GM23338 (cell line): Measurements from ENCODE around the gene CDKAL1. TPM values are rescaled to one million over a fixed set of nuclear protein-coding genes. Genes with fewer than 3 reads are reported as not detected.

Source experiments
- ATAC-seq: fragments of 200-7000 bp; cut with Tn5 transposase; 3 replicates; pipeline ENCODE4 v1.9.1; 2020
- DNase-seq: peaks from one replicate; pipeline ENCODE4 v3.0.0-alpha.2; 2015; ENCODE audit warnings: low spot score
- H2AFZ ChIP-seq: fragments of 200-600 bp; sonication (generic); 2 replicates; pipeline ENCODE4 v1.8.0; 2016; ENCODE audit warnings: antibody characterized with exemption, mild to moderate bottlenecking, moderate library complexity
- H3F3A ChIP-seq: fragments of 200-600 bp; sonication (generic); replicated peaks from 2 replicates; pipeline ENCODE4 v1.8.0; 2017; ENCODE audit warnings: antibody characterized with exemption, mixed run types, low read depth
- H3K27ac ChIP-seq: fragments of 200-600 bp; sonication (generic); 2 replicates; pipeline ENCODE4 v1.6.1; 2016; ENCODE audit warnings: low read depth
- H3K27me3 ChIP-seq: fragments of 200-600 bp; sonication (generic); 2 replicates; pipeline ENCODE4 v1.8.0; 2016; ENCODE audit warnings: mild to moderate bottlenecking, mixed run types, moderate library complexity; ENCODE audit not compliant: insufficient read depth
- H3K36me3 ChIP-seq: fragments of 200-600 bp; sonication (generic); 2 replicates; pipeline ENCODE4 v1.8.0; 2016; ENCODE audit warnings: mild to moderate bottlenecking; ENCODE audit not compliant: insufficient read depth
- H3K4me1 ChIP-seq: fragments of 200-600 bp; sonication (generic); 2 replicates; pipeline ENCODE4 v1.8.0; 2016; ENCODE audit warnings: mild to moderate bottlenecking, moderate library complexity; ENCODE audit not compliant: insufficient read depth
- H3K4me2 ChIP-seq: fragments of 200-600 bp; sonication (generic); 2 replicates; pipeline ENCODE4 v1.7.1; 2017; ENCODE audit warnings: mixed run types
- H3K4me3 ChIP-seq: fragments of 200-600 bp; sonication (generic); 2 replicates; pipeline ENCODE4 v1.6.1; 2016; ENCODE audit warnings: mixed run types
- H3K79me2 ChIP-seq: fragments of 200-600 bp; sonication (generic); replicated peaks from 2 replicates; pipeline ENCODE4 v1.8.0; 2017; ENCODE audit warnings: mild to moderate bottlenecking; ENCODE audit not compliant: insufficient read depth
- H3K9me2 ChIP-seq: fragments of 200-600 bp; sonication (generic); 2 replicates; pipeline ENCODE4 v1.8.0; 2017; ENCODE audit not compliant: insufficient read depth
- H4K20me1 ChIP-seq: fragments of 200-600 bp; sonication (generic); replicated peaks from 2 replicates; pipeline ENCODE4 v1.8.0; 2017; ENCODE audit warnings: mild to moderate bottlenecking; ENCODE audit not compliant: insufficient read depth
- H3K27ac Mint-ChIP-seq: 2 replicates; pipeline ENCODE4 v1.8.0; 2020; ENCODE audit warnings: inconsistent platforms, mild to moderate bottlenecking, moderate library complexity, mixed read lengths
- H3K27me3 Mint-ChIP-seq: 3 replicates; pipeline ENCODE4 v1.8.0; 2022; ENCODE audit warnings: low read depth, mild to moderate bottlenecking, moderate library complexity, mixed read lengths, inconsistent platforms; ENCODE audit not compliant: insufficient read depth, poor library complexity
- H3K36me3 Mint-ChIP-seq: 3 replicates; pipeline ENCODE4 v1.8.0; 2021; ENCODE audit warnings: low read depth, mild to moderate bottlenecking, inconsistent platforms, moderate library complexity, mixed read lengths
- H3K4me1 Mint-ChIP-seq: 3 replicates; pipeline ENCODE4 v1.8.0; 2020; ENCODE audit warnings: mild to moderate bottlenecking, inconsistent platforms, mixed read lengths
- H3K4me3 Mint-ChIP-seq: 3 replicates; pipeline ENCODE4 v1.8.0; 2021; ENCODE audit warnings: moderate library complexity, mild to moderate bottlenecking, inconsistent platforms, mixed read lengths
- H3K9me3 Mint-ChIP-seq: 3 replicates; pipeline ENCODE4 v1.8.0; 2020; ENCODE audit warnings: moderate library complexity, mild to moderate bottlenecking, inconsistent platforms, mixed read lengths
- CREB1 ChIP-seq: fragments of 250-450 bp; sonication (Bioruptor Pico); IDR thresholded peaks from 2 replicates; pipeline ENCODE4 v1.5.0; 2020; ENCODE audit warnings: low read depth, mild to moderate bottlenecking, moderate library complexity
- EZH2 ChIP-seq: fragments of 200-600 bp; sonication (generic); IDR thresholded peaks from one replicate; pipeline ENCODE4 v1.8.0; 2017; ENCODE audit warnings: antibody characterized with exemption, mild to moderate bottlenecking, low read depth; ENCODE audit not compliant: unreplicated experiment
- EZH2phosphoT487 ChIP-seq: fragments of 200-600 bp; sonication (generic); IDR thresholded peaks from one replicate; pipeline ENCODE4 v1.8.1; 2018; ENCODE audit warnings: antibody characterized with exemption; ENCODE audit not compliant: unreplicated experiment
- JUNB ChIP-seq: IDR thresholded peaks from one replicate; pipeline ENCODE4 v1.6.1; 2016; ENCODE audit warnings: antibody characterized with exemption; ENCODE audit not compliant: unreplicated experiment
- NANOG ChIP-seq: IDR thresholded peaks from 2 replicates; pipeline ENCODE4 v1.6.1; 2016; ENCODE audit warnings: antibody characterized with exemption, borderline replicate concordance
- POLR2AphosphoS5 ChIP-seq: IDR thresholded peaks from 2 replicates; pipeline ENCODE4 v1.6.1; 2016; ENCODE audit warnings: antibody characterized with exemption, low read depth
- STAT1 ChIP-seq: IDR thresholded peaks from one replicate; pipeline ENCODE4 v1.6.1; 2016; ENCODE audit warnings: antibody characterized with exemption; ENCODE audit not compliant: unreplicated experiment
- ZNF114 ChIP-seq: fragments of 250-450 bp; sonication (Bioruptor Pico); IDR thresholded peaks from 2 replicates; pipeline ENCODE4 v1.5.0; 2020; ENCODE audit warnings: mild to moderate bottlenecking, moderate library complexity
- ZNF331 ChIP-seq: fragments of 250-450 bp; sonication (Bioruptor Pico); IDR thresholded peaks from 2 replicates; pipeline ENCODE4 v1.5.0; 2020; ENCODE audit warnings: low read depth, mild to moderate bottlenecking, moderate library complexity
- polyA plus RNA-seq: library from polyadenylated mRNA; unstranded; fragments of >200 nt; fragmentation: Nextera tagmentation; extraction: Ambion mirVana; gene quantifications from 2 replicates; pipeline ENCODE4 v1.2.1, GENCODE V29; 2016
- total RNA-seq: library from RNA; depleted of rRNA; stranded (reverse); fragments of >200 nt; shearing (Covaris generic); gene quantifications from 2 replicates; pipeline ENCODE4 v1.2.3, GENCODE V29; 2014
- TF ChIP-seq, protein P1 (sequence below): IDR thresholded peaks from one replicate; pipeline ENCODE4 v1.6.1; 2018; ENCODE audit warnings: antibody characterized with exemption; ENCODE audit not compliant: unreplicated experiment
- TF ChIP-seq, protein P2 (sequence below), 2 experiments: fragments of 200-600 bp in 1 of 2; sonication (generic) in 1 of 2; conservative IDR thresholded peaks; 2 replicates each; pipeline versions ENCODE4 v1.5.1 to v1.6.1; 2016 to 2017; ENCODE audit warnings: antibody characterized with exemption in 2 of 2, low read depth in 2 of 2, mild to moderate bottlenecking in 2 of 2, moderate library complexity in 1 of 2
- TF ChIP-seq, protein P3 (sequence below): fragments of 250-450 bp; sonication (Bioruptor Pico); IDR thresholded peaks from 2 replicates; pipeline ENCODE4 v1.5.0; 2020; ENCODE audit warnings: mild to moderate bottlenecking, moderate library complexity

Gene CDKAL1
- total and polyA plus RNA-seq, 2 experiments from 2014 or later, result 17.8 to 35.0 TPM

DNA sequence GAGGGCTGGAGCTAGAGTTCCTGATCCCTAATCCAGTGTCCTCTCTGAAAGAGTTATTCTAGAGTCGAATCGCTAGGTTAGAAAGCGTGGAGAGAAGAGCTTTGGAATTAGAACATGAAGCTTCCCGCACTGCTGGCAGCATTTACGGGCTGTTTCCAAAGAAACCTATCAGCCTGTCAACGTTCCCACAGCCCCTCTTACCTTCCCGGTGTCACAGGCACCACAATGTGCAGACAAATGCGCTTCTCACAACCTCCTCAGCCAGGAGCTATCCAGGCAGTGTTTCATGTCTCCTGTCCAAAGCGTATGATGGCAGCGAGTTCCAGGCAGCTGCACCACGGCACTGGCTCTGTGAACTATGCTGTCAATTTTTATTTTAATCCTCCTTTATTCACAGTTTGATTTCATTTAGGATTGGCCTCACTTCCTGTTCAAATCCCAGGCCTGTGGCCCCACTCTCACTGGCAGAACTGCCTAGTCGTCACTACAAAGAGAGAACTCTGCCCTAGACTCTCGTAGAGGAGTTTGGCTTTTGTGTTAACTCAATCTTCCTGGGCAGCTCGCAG is 736.5 kb downstream of the CDKAL1 start:
- DNase-seq (peak; percentile 7), ATAC-seq (peak; percentile 34; the same call in 1 of the 3 replicates)
- Mint-ChIP-seq H3K36me3 (no peaks in the 10 kb centered on the region; the same call in 2 of the 3 replicates), H3K27me3 (peaks cover 5% of the 10 kb centered on the region), H3K9me3 (peaks cover 9% of the 10 kb centered on the region; the same call in 2 of the 3 replicates), H3K4me3 (no peak overlapping the region), H3K27ac (no peak overlapping the region), H3K4me1 (peaks cover 16% of the 10 kb centered on the region)
- Histone ChIP-seq H3K9me2 (no peaks in the 10 kb centered on the region; the same call in 1 of the 2 replicates), H4K20me1 (no peaks in the 10 kb centered on the region), H3K4me3 (no peak overlapping the region), H3K79me2 (no peaks in the 10 kb centered on the region), H3K36me3 (no peaks in the 10 kb centered on the region), H3K4me2 (no peak overlapping the region), H3K27ac (no peak overlapping the region; the same call in 1 of the 2 replicates), H3K4me1 (0 out of 2 replicates have a peak, but pooled peaks cover 4% of the 10 kb centered on the region), H2AFZ (peak overlapping the region; percentile 86), H3K27me3 (no peaks in the 10 kb centered on the region), H3F3A (no peaks in the 10 kb centered on the region)
- TF ChIP-seq CREB1 (CRISPR knock-in tag) (no peak), JUNB (no peak), STAT1 (no peak), POLR2AphosphoS5 (no peak), NANOG (no peak), ZNF114 (CRISPR knock-in tag) (no peak), EZH2phosphoT487 (no peak), EZH2 (no peak), ZNF331 (CRISPR knock-in tag) (no peak)
- TF ChIP-seq, protein P1, sequence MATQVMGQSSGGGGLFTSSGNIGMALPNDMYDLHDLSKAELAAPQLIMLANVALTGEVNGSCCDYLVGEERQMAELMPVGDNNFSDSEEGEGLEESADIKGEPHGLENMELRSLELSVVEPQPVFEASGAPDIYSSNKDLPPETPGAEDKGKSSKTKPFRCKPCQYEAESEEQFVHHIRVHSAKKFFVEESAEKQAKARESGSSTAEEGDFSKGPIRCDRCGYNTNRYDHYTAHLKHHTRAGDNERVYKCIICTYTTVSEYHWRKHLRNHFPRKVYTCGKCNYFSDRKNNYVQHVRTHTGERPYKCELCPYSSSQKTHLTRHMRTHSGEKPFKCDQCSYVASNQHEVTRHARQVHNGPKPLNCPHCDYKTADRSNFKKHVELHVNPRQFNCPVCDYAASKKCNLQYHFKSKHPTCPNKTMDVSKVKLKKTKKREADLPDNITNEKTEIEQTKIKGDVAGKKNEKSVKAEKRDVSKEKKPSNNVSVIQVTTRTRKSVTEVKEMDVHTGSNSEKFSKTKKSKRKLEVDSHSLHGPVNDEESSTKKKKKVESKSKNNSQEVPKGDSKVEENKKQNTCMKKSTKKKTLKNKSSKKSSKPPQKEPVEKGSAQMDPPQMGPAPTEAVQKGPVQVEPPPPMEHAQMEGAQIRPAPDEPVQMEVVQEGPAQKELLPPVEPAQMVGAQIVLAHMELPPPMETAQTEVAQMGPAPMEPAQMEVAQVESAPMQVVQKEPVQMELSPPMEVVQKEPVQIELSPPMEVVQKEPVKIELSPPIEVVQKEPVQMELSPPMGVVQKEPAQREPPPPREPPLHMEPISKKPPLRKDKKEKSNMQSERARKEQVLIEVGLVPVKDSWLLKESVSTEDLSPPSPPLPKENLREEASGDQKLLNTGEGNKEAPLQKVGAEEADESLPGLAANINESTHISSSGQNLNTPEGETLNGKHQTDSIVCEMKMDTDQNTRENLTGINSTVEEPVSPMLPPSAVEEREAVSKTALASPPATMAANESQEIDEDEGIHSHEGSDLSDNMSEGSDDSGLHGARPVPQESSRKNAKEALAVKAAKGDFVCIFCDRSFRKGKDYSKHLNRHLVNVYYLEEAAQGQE, result no peak
- TF ChIP-seq, protein P2, sequence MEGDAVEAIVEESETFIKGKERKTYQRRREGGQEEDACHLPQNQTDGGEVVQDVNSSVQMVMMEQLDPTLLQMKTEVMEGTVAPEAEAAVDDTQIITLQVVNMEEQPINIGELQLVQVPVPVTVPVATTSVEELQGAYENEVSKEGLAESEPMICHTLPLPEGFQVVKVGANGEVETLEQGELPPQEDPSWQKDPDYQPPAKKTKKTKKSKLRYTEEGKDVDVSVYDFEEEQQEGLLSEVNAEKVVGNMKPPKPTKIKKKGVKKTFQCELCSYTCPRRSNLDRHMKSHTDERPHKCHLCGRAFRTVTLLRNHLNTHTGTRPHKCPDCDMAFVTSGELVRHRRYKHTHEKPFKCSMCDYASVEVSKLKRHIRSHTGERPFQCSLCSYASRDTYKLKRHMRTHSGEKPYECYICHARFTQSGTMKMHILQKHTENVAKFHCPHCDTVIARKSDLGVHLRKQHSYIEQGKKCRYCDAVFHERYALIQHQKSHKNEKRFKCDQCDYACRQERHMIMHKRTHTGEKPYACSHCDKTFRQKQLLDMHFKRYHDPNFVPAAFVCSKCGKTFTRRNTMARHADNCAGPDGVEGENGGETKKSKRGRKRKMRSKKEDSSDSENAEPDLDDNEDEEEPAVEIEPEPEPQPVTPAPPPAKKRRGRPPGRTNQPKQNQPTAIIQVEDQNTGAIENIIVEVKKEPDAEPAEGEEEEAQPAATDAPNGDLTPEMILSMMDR (conservative IDR thresholded peaks at IDR 0.05; ENCODE audit: low read depth in 2 of 2), result no peak
- TF ChIP-seq, protein P3, sequence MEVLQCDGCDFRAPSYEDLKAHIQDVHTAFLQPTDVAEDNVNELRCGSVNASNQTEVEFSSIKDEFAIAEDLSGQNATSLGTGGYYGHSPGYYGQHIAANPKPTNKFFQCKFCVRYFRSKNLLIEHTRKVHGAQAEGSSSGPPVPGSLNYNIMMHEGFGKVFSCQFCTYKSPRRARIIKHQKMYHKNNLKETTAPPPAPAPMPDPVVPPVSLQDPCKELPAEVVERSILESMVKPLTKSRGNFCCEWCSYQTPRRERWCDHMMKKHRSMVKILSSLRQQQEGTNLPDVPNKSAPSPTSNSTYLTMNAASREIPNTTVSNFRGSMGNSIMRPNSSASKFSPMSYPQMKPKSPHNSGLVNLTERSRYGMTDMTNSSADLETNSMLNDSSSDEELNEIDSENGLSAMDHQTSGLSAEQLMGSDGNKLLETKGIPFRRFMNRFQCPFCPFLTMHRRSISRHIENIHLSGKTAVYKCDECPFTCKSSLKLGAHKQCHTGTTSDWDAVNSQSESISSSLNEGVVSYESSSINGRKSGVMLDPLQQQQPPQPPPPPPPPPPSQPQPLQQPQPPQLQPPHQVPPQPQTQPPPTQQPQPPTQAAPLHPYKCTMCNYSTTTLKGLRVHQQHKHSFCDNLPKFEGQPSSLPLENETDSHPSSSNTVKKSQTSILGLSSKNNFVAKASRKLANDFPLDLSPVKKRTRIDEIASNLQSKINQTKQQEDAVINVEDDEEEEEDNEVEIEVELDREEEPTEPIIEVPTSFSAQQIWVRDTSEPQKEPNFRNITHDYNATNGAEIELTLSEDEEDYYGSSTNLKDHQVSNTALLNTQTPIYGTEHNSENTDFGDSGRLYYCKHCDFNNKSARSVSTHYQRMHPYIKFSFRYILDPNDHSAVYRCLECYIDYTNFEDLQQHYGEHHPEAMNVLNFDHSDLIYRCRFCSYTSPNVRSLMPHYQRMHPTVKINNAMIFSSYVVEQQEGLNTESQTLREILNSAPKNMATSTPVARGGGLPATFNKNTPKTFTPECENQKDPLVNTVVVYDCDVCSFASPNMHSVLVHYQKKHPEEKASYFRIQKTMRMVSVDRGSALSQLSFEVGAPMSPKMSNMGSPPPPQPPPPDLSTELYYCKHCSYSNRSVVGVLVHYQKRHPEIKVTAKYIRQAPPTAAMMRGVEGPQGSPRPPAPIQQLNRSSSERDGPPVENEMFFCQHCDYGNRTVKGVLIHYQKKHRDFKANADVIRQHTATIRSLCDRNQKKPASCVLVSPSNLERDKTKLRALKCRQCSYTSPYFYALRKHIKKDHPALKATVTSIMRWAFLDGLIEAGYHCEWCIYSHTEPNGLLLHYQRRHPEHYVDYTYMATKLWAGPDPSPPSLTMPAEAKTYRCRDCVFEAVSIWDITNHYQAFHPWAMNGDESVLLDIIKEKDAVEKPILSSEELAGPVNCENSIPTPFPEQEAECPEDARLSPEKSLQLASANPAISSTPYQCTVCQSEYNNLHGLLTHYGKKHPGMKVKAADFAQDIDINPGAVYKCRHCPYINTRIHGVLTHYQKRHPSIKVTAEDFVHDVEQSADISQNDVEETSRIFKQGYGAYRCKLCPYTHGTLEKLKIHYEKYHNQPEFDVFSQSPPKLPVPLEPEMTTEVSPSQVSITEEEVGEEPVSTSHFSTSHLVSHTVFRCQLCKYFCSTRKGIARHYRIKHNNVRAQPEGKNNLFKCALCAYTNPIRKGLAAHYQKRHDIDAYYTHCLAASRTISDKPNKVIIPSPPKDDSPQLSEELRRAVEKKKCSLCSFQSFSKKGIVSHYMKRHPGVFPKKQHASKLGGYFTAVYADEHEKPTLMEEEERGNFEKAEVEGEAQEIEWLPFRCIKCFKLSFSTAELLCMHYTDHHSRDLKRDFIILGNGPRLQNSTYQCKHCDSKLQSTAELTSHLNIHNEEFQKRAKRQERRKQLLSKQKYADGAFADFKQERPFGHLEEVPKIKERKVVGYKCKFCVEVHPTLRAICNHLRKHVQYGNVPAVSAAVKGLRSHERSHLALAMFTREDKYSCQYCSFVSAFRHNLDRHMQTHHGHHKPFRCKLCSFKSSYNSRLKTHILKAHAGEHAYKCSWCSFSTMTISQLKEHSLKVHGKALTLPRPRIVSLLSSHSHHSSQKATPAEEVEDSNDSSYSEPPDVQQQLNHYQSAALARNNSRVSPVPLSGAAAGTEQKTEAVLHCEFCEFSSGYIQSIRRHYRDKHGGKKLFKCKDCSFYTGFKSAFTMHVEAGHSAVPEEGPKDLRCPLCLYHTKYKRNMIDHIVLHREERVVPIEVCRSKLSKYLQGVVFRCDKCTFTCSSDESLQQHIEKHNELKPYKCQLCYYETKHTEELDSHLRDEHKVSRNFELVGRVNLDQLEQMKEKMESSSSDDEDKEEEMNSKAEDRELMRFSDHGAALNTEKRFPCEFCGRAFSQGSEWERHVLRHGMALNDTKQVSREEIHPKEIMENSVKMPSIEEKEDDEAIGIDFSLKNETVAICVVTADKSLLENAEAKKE (CRISPR knock-in tag), result no peak
